ENCODE results near the gene UBAP1.

- TF ChIP-seq CTCF (IDR thresholded peaks at IDR 0.05) (no peak), POLR2A (IDR thresholded peaks at IDR 0.05) (no peak)
Observed at GRCh38 chr9:34230556-34230955, 51.7 kb downstream of the UBAP1 start.

All from prostate gland (tissue), 2 donors.